ENCODE measurements around the gene ADGRV1.
"Not testable (repeated sequence)": the region's sequence is repeated elsewhere in the genome, so short reads cannot be mapped to it uniquely, and the experiment has no call there.

ADGRV1 gene

GRCh38 chr5:90843443-90843842 lies 284.8 kb downstream of the ADGRV1 start:
- DNase-seq = no peak

GRCh38 chr5:90844931-90845330 lies 286.3 kb downstream of the ADGRV1 start:
- DNase-seq = no peak

- DNase-seq = no peak
Measured at GRCh38 chr5:90845723-90846554, 287.3 kb downstream of the ADGRV1 start.

GRCh38 chr5:90847606-90848005 lies 289.0 kb downstream of the ADGRV1 start:
- DNase-seq = not testable (repeated sequence)

GRCh38 chr5:90849939-90850338 lies 291.3 kb downstream of the ADGRV1 start:
- DNase-seq = no peak

- DNase-seq = no peak
Measured at GRCh38 chr5:90852531-90852930, 293.9 kb downstream of the ADGRV1 start.

- DNase-seq = no peak
Measured at GRCh38 chr5:90853750-90854149, 295.2 kb downstream of the ADGRV1 start.

- no peak for DNase-seq
Measured at GRCh38 chr5:90854169-90854568, 295.6 kb downstream of the ADGRV1 start.

GRCh38 chr5:90855296-90856010 lies 296.9 kb downstream of the ADGRV1 start:
- DNase-seq = no peak

- DNase-seq = no peak
Measured at GRCh38 chr5:90861843-90862586, 303.4 kb downstream of the ADGRV1 start.

- no peak for DNase-seq
Measured at GRCh38 chr5:90865180-90865579, 306.6 kb downstream of the ADGRV1 start.

- DNase-seq = no peak
Measured at GRCh38 chr5:90866333-90866732, 307.7 kb downstream of the ADGRV1 start.

- DNase-seq = no peak
Measured at GRCh38 chr5:90866915-90867731, 308.5 kb downstream of the ADGRV1 start.

- DNase-seq = no peak
Measured at GRCh38 chr5:90868799-90869198, 310.2 kb downstream of the ADGRV1 start.

GRCh38 chr5:90871391-90871991 lies 312.9 kb downstream of the ADGRV1 start:
- DNase-seq = no peak

- DNase-seq = no peak
Measured at GRCh38 chr5:90873033-90873517, 314.5 kb downstream of the ADGRV1 start.

GRCh38 chr5:90874066-90874465 lies 315.5 kb downstream of the ADGRV1 start:
- DNase-seq = no peak

GRCh38 chr5:90875456-90875855 lies 316.9 kb downstream of the ADGRV1 start:
- DNase-seq = no peak

GRCh38 chr5:90876366-90876765 lies 317.8 kb downstream of the ADGRV1 start:
- no peak for DNase-seq

GRCh38 chr5:90877049-90877448 lies 318.5 kb downstream of the ADGRV1 start:
- no peak for DNase-seq

- DNase-seq = no peak
Measured at GRCh38 chr5:90878081-90878480, 319.5 kb downstream of the ADGRV1 start.
